Vagina (tissue), 2 donors: ENCODE results near the gene IQUB.

Source experiments
- CTCF ChIP-seq, 3 experiments: fragments of 450-650 bp in 2 of 3; fragments of 200-600 bp in 1 of 3; sonication (generic) in 1 of 3; IDR thresholded peaks; one replicate each; pipeline ENCODE4 v1.5.1; 2017 to 2019; ENCODE audit warnings: antibody characterized with exemption in 3 of 3, mild to moderate bottlenecking in 2 of 3, moderate library complexity in 2 of 3
- POLR2A ChIP-seq, 2 donors: fragments of 450-650 bp; IDR thresholded peaks; one replicate each; pipeline ENCODE4 v1.6.1; 2017; ENCODE audit warnings: antibody characterized with exemption in 2 of 2, mild to moderate bottlenecking in 2 of 2, moderate library complexity in 2 of 2

GRCh38 chr7:123538897-123539296, 4.5 kb upstream of the IQUB start:
- no peak for TF ChIP-seq CTCF (IDR thresholded peaks at IDR 0.05)
- TF ChIP-seq POLR2A (IDR thresholded peaks at IDR 0.05): no peak
